ENCODE results near the gene TLN1.

Gene TLN1

GRCh38 chr9:35756275-35757225 lies 24.6 kb upstream of the TLN1 start:
- in situ Hi-C loops (cut with HindIII; ENCODE audit: low sequenced_read_pairs): no loop called here

GRCh38 chr9:35755071-35755470 lies 23.1 kb upstream of the TLN1 start:
- in situ Hi-C loops (cut with HindIII; ENCODE audit: low sequenced_read_pairs): no loop called here

GRCh38 chr9:35754264-35754663 lies 22.3 kb upstream of the TLN1 start, which contains the start of gene MSMP:
Gene MSMP, minus strand, starts transcription at chr9:35754276. Its CDS starts 147 bp downstream, at chr9:35754129.
- in situ Hi-C loops (cut with HindIII; ENCODE audit: low sequenced_read_pairs): no loop called here

GRCh38 chr9:35753466-35753865 lies 21.5 kb upstream of the TLN1 start:
- in situ Hi-C loops (cut with HindIII; ENCODE audit: low sequenced_read_pairs): no loop called here

- in situ Hi-C loops (cut with HindIII; ENCODE audit: low sequenced_read_pairs): no loop called here
Measured at GRCh38 chr9:35750256-35750531, 18.2 kb upstream of the TLN1 start.

- in situ Hi-C loops (cut with HindIII; ENCODE audit: low sequenced_read_pairs): no loop called here
Measured at GRCh38 chr9:35749515-35750255, 17.7 kb upstream of the TLN1 start.

GRCh38 chr9:35748858-35749514 lies 17.0 kb upstream of the TLN1 start, which contains the start of the genes GBA2 and RGP1:
Gene GBA2, minus strand, starts transcription at chr9:35749228. Its CDS starts 524 bp downstream, at chr9:35748704.
Gene RGP1, plus strand, starts transcription at chr9:35749287. Its CDS starts 469 bp downstream, at chr9:35749756.
- in situ Hi-C loops (cut with HindIII; ENCODE audit: low sequenced_read_pairs): no loop called here

GRCh38 chr9:35748242-35748857 lies 16.4 kb upstream of the TLN1 start:
- in situ Hi-C loops (cut with HindIII; ENCODE audit: low sequenced_read_pairs): no loop called here

- in situ Hi-C loops (cut with HindIII; ENCODE audit: low sequenced_read_pairs): no loop called here
Measured at GRCh38 chr9:35746583-35746982, 14.6 kb upstream of the TLN1 start.

GRCh38 chr9:35745569-35745968 lies 13.6 kb upstream of the TLN1 start:
- in situ Hi-C loops (cut with HindIII; ENCODE audit: low sequenced_read_pairs): no loop called here

- in situ Hi-C loops (cut with HindIII; ENCODE audit: low sequenced_read_pairs): no loop called here
Measured at GRCh38 chr9:35743880-35744518, 12.0 kb upstream of the TLN1 start.

GRCh38 chr9:35743452-35743851 lies 11.5 kb upstream of the TLN1 start:
- in situ Hi-C loops (cut with HindIII; ENCODE audit: low sequenced_read_pairs): no loop called here

- in situ Hi-C loops (cut with HindIII; ENCODE audit: low sequenced_read_pairs): no loop called here
Measured at GRCh38 chr9:35741740-35742139, 9.7 kb upstream of the TLN1 start.

GRCh38 chr9:35740243-35740642 lies 8.2 kb upstream of the TLN1 start:
- in situ Hi-C loops (cut with HindIII; ENCODE audit: low sequenced_read_pairs): no loop called here

- in situ Hi-C loops (cut with HindIII; ENCODE audit: low sequenced_read_pairs): no loop called here
Measured at GRCh38 chr9:35738924-35739323, 6.9 kb upstream of the TLN1 start.

GRCh38 chr9:35738186-35738585 lies 6.2 kb upstream of the TLN1 start:
- in situ Hi-C loops (cut with HindIII; ENCODE audit: low sequenced_read_pairs): no loop called here

- in situ Hi-C loops (cut with HindIII; ENCODE audit: low sequenced_read_pairs): no loop called here
Measured at GRCh38 chr9:35737143-35737542, 5.1 kb upstream of the TLN1 start.

GRCh38 chr9:35736201-35736633 lies 4.2 kb upstream of the TLN1 start:
- in situ Hi-C loops (cut with HindIII; ENCODE audit: low sequenced_read_pairs): no loop called here

- in situ Hi-C loops (cut with HindIII; ENCODE audit: low sequenced_read_pairs): no loop called here
Measured at GRCh38 chr9:35734096-35734495, 2.1 kb upstream of the TLN1 start.

GRCh38 chr9:35732800-35733541 lies 976 bp upstream of the TLN1 start:
- in situ Hi-C loops (cut with HindIII; ENCODE audit: low sequenced_read_pairs): no loop called here
